NOMO-1 (cell line): Measurements from ENCODE around the gene NRG3.

Experiments used
- DNase-seq, 2 experiments: peaks; one replicate each; lab custom pipeline; 2025; ENCODE audit not compliant: unreplicated experiment in 2 of 2; lab: John Stamatoyannopoulos, UW

The NRG3 gene

DNA sequence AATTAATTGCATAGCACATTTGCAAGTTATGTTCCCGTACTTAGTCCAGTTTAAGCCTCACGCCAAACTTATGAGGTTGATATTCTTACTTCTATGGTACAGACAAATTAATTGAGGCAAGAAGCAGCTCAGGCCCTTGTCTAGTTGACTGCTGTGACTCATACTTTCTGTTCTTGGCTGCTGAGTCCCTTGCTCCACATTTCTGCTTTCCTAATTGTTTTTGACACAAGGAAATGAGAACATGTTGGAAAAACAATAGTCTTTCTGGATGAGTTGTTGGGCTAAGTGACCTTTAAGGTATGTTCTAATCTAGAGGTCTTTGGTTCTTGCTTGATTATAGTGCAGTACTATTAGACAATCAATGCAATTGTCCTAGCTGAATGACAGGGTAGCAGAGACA lies 331.8 kb downstream of the NRG3 start:
- no peak for DNase-seq

DNA sequence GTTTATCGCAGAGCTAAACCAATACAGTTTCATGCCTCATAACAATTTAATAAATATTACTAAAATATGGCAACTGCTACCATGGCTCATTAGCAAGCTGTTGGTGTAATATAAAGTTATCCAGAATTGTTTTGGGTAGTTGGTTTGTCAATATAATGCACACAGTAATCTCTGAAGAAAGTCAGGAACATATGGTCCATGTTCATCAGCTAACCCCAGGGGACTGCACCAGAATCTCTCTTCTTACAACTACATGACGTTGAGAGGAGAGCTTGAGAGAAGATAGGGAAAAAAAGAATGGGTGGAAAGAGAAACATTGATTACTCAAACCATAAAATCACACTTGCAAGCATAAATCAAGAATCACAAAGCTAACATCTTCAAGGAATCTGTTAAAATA lies 333.7 kb downstream of the NRG3 start:
- DNase-seq = no peak

DNA sequence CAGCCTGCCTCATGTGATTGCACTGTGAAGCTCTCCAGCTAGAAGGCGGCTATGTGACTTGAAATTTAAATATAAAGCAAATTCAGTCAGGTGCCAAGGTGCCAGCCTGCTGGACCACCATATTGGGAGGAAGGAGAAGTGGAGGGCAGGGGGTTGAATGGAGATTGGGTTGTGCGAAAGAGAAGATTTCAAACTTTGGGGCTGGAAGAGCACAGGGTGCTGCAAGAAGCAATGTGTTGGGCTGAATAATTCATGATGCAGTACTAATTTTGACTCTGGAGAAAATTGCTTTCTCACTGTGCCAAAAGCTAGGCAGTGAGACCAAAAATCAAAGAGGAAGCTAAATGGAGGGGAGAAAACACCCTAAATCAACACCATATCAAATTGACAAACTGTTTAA lies 335.3 kb downstream of the NRG3 start:
- no peak for DNase-seq

DNA sequence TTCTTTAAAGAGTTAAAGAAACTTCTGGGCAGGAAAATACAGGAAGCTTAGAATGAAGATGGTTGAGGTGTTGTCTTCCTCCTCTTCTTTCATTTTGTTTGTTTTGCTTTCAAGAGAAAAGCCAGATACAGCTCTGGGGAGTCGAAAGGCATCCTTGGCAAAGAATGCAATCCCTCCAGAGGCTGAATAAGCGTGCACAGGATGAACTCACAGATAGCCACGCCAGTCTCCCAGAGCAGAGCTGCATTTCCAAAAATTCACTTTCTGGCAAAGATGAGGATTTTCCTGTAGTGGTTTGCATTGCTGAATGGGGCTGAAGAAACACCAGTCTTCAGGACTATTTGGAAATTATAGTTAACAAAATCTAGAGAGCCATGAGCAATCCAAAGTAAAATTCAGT lies 336.4 kb downstream of the NRG3 start:
- DNase-seq = no peak

DNA sequence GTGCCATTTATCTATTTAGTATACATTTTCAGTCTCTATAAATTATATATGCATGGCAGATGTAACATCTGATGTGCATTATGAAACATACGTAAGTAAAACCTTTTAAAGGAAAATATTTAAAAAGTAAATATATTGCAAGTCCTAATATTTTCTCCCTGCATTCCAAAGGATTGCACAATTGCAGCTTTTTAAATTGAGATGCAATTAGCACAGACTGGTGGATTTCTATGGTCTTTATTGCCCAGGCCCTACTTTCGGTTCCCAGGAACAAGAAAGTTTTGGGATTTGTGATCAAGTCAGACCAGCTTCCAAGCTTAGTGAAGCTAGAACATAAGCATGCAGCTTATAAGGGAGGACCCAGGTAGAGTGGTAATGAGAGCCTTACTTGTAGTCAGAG lies 337.8 kb downstream of the NRG3 start:
- no peak for DNase-seq

DNA sequence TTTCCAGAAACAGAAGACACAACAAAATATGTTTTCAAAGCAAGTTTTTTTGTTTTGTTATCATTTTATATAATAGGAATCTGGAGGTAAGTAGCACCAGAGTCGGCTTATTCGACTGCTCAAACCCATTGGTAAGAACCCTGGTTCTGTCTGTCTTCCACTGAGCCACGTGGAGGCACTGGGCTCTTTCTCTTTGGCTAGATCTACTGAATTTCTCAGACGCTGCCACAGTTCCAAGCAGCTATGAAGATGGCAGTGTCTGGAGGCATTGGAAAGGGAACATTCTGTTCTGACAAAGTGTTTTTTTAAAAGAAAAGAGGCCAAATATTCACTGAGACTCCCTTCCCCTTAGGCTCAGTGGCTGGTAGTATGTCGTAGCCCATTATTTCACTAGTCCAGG lies 338.8 kb downstream of the NRG3 start:
- no peak for DNase-seq

DNA sequence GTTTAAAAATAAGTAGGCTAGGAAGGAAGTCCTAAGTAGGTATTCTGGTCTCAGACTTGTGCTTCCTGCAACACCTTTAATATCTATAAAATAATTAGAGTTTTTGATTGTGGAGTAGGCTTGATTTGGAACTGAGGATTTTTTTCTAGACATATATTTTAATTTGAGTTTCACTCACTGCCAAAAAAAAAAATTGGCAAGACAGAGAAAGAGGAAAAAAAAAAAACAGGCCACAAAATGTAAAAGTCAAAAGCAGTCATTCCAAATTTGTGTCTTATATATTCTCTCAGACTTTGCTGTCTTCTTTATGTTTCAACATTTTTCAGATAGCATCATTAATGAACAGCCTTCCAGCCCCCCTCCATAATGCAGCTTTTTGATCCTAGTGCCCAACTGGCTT lies 346.1 kb downstream of the NRG3 start:
- DNase-seq = no peak

DNA sequence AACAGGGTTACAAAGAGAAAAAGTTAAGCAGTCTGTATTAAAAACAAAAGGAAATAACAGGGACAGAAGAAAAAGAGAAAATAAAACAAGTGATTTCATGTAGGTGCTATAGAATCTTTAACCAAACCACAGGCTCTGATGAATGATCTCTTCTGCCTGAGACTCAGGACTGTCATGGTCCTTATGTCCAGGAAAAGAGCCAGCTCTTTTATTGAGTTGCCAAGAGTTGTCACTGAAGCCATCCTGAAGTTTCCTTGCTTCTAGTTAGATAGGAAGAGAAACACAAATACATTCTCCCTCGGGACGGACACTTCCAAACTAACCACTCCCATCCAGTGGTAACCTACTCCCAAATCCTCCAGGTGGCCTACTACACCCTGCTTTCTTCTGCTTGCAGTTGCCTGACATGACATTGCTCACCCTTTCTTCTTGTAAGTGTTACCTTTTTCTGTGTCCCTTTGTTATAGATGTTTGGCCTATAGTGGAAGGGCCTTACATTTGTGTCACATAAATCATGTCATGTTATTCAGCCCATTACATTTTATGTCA lies 346.7 kb downstream of the NRG3 start:
- no peak for DNase-seq

DNA sequence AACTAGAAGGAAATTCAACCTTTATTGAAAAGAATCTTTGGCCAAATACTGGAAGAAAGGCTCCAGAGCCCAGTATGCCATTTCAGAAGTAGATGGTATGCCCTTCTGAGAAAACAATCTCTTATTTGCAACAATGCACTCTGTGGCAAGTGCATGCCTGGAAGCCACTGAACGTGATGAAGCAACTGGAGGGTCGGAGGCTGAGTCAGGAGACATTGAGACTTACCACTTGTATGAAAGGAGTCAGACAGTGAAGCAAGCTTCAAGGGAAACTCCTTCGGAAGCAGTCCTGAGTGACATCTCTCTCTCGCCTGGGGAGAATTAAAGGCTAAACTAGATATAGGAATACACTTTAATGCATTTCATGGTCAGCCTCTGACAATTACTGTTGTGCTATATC lies 353.7 kb downstream of the NRG3 start:
- no peak for DNase-seq

DNA sequence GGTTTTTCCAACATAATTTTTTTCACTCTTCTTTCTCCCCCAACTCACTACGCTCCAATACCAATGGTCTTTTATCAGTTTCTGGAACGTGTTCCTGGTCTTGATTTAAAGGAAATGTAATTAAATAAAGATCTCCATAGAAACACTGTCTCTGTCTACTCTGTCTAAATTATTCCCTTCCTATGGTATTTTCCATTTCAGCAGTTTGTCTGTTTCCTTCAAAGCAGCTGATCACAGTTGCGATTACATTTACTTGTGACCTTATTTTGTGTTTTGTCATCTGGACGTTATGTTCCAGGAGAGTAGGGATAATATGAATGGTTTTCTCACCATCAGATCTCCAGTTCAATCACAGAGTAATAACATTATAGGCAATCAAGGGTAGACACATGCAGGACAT lies 359.2 kb downstream of the NRG3 start:
- no peak for DNase-seq

DNA sequence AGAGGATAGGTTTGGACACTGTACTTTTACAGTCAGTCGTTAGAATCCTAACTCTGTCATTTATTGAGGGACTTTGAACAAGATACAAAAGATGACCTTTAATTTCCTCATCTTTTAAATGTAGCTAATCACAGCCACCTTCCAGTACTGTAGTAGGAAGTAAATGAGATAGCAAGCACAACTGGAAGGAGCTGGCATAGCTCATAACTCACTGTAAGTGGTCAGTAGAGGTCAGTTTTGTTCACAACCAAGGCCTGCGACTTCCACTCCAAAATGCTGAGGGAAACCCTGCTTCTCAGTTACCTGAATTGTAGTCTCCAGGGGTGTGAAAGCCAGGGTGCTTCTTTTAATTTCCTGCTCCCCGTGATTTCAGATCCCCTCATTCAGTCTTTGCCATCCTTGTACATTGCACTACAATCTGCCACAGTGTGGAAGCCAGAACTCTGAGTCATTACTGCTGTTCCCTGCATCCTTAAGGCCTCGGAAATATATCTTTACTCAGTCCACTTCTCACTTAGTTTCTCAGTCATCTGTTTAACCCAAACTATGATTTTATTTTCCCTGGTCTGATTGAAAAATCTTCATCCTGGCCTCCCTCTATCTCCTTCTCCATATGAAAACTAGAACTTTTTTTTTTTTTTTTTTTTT lies 361.2 kb downstream of the NRG3 start:
- no peak for DNase-seq

DNA sequence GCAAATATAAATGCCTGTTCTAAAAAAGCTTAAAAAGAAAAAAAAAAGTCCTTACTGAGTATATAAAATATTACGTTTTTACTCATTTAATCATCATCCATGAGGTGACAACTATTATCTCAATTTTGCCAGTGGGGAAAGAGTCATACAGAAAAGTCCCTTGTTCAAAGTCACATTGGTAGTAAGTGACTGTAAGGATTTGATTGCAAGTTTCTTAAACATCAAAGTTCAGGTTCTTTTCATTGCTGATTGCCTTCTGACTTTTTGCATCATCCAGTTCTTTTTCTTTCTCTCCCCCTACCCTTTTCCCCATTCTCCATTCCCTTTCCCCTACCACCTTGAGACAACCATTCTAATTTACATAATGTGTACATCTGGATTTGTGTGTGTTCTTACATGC lies 363.3 kb downstream of the NRG3 start:
- DNase-seq = no peak

DNA sequence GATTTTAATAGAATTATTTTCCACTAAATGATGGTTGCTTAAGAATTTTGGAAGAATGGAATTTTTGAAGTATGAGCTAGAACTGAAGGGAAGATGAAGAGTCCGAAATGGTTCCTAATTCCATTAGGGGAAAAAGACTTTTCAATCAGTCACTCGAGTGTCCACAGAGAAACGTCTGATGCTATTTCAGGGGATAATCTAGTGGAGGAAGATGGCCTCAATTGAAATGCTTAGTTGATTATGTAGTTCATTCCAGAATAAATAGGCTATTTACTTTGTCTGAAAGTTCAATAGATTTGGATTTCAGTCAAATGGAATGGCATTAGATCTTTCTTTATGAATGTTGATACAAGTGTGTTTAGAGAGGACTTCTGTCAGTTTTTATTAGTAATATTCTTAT lies 365.4 kb downstream of the NRG3 start:
- no peak for DNase-seq

DNA sequence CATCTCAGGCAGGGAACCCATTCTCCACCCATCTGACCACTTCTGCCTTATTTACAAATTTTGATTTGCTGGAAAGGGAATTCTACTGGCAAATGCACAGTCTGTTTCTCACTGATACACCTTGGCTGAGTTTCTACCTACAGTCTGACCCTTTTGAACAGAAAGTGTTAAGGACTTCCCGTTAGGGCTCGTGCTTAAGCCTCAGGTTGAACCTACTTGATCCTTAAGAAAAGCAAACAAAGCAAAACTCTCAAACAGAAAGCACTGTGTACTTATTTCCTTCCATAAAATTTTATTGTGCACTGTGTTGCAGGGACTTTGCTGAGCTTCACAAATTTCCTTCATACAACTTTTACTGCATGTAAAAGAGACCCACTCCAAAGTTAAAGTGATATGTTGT lies 367.8 kb downstream of the NRG3 start:
- DNase-seq = no peak

DNA sequence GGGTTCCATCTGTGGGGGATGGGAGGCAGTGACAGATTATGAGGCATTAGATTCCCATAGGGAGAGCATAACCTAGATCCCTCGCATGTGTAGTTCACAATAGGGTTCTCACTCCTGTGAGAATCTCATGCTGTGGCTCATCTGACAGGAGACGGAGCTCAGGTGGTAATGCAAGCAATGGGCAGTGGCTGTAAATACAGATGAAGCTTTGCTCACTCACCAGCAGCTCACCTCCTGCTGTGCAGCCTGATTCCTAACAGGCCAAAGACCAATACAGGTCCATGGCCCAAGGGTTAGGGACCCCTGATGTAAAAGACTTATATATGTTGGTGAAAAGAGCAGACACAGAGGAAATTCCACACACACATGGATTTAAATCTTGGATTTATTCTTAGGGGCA lies 370.2 kb downstream of the NRG3 start:
- no peak for DNase-seq

DNA sequence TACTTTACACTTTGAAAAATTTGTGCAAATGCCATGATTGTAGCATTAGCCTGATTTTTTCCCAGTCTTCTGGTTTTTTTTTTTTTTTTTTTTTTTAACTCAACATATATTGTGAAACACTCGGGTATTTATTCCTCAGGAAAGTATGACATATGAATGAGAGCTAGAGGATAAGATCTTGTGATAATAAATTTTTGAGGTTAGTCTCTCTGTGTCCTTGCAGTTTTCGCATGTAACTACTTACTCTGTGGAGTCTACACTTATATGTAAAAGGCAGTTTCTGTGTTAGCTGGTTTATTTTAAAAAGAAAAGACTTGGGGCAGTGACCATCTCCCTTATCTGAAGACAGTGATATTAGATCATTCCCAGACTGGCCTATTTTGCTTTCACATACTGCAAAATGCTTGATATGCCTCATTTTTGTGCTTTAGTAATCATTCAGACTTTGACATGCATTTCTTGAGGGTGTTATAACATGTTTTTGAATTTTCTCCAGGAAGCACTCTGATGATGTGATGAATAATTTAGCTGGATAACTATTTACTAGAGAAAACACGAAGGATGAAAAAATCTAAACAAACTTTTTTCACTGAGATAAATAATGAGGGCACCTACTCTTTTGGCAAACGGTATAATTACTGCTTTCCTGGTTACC lies 371.0 kb downstream of the NRG3 start:
- no peak for DNase-seq

DNA sequence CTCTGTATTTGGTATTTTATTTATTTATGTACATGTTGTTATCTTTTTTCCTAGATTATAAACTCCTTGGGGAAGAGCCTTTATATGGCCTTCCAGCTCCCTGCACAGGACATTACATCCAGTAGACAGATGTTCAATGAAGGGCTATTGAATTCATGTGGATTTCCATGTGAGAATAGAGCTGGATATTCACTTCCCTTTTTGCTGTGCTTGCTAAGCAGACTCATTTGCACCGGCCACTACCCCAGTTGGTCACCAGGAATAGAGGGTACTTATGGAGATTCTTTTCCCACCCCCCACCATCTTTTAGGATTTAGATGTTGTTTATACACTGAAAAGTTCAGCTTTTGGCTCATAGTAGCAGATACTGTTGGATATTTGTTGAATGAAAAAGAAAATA lies 374.1 kb downstream of the NRG3 start:
- no peak for DNase-seq

DNA sequence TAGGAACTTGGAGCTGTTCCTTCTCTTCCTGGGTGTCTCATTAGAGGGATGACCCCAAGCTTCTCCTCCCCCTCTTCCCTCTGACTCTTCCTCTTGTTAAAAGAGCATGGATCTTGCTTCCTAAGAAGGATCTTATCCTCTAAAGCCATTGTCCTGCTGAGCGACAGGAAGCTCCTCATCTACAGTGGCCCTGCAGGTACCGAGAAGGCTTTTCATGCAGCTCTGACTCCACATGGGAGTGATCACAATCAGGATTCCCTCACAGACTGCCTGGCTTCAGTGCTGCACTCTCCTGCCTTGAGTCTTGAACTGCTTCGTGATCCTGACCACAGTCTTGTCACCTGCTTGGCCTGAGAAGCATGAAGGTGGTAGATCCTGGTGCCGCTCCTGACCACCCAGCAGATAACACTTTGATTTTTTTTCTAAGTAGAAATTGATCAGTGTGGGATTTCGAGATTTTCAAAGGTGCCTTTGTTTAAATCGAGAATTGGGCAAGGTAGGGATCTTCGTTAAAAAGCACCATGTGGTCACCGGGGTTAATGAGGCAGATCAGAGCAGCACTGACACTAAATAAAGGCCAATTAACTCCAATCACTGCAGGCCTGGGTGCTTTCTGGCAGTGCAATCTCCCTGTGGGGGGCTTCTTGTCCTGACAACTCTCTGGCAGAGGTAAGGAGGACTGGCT lies 376.4 kb downstream of the NRG3 start:
- DNase-seq = no peak

DNA sequence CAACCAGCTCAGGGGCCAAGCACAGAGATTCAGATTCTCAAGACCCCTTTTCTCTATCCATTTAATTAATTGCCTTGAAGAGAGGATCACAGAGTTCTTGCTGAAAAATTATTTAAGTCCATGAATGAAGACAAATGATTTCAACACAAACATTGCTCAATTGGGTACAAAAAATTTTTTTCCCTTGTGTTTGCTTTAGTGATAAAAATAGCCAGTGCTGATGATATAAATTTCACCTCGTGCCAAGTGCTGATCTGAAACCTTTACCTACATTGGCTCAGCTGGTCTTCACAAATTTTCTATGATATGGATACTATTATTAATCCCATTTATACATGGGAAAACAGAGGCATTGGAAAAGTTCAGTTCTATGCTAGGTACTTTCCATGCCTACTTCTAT lies 377.1 kb downstream of the NRG3 start:
- DNase-seq = no peak

DNA sequence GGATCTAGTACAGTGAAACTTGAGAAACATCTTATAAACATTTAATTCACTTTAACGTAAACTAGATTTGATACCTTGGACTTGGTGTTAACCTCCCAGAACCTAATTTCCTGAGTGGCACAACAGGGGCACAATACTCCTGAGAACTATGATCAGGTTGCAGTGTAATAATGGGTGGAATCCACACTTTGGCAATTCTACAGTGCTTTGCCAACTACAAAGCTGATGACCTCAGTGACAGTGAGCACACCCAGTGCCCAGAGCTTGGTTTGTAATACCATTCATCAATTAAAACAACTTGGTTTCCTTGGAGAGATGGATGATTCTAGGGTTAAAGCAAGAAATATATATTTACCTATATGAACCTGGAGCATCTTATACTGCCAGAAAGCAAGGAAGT lies 379.2 kb downstream of the NRG3 start:
- DNase-seq = no peak

DNA sequence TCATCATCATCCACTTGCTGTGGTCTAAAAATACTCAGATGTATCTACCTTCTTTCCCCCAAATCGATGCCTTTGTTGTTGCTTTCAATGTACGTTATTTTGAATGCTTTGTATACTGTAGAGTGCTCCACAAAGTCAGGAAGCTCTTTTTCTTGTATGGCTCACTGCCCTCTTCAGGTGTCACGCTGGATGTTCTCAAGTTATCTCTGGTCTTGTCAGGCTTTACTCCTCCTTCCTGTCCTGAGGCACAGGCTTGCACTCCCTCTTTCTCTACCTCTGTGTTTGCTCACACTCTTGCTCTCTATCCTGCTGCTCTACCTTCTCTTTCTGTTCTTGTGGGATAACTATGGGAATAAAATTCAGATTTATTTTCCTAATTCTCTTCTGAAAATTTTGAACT lies 381.3 kb downstream of the NRG3 start:
- DNase-seq = no peak

DNA sequence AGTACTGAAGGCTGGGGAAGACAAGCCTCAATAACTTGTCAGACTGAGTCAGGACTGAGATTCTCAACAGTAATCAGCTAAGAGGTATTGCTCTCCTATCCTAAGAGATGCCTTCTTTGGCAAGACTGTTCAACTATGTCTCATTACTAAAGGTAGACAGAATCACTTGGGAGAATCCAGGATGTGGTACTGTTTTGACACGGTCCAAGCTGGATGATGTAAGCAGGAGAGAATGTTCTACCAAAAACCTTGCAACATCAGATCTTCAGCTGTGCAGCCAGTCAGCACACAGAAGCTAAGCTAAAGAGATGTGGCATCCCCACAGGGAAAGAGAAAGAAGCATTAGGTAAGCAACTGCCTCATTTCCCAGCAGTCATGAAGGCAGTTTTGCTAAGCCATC lies 391.4 kb downstream of the NRG3 start:
- no peak for DNase-seq
